GM12892 (cell line): ENCODE measurements around the gene MGMT.

ENCODE experiments used
- POLR2A ChIP-seq: IDR thresholded peaks from 2 replicates; pipeline ENCODE4 v1.6.1; 2011; ENCODE audit warnings: low read depth, low read length, control low read depth
- POLR2AphosphoS5 ChIP-seq: IDR thresholded peaks from 2 replicates; pipeline ENCODE4 v1.6.1; 2011; ENCODE audit warnings: low read depth, low read length, control low read depth
- TAF1 ChIP-seq: IDR thresholded peaks from 2 replicates; pipeline ENCODE4 v1.6.1; 2011; ENCODE audit warnings: low read depth, mild to moderate bottlenecking, control low read depth, low read length, borderline replicate concordance

- TF ChIP-seq POLR2AphosphoS5 (no peak), POLR2A (no peak), TAF1 (no peak)
Measured at GRCh38 chr10:129765664-129766550, 298.9 kb downstream of the MGMT start.
